OCI-LY7 (cell line): ENCODE measurements around the gene VASP. TPM values are rescaled to one million over a fixed set of nuclear protein-coding genes. Genes with fewer than 3 reads are reported as not detected.

Experiments used
- BruUV-seq: library from RNA; stranded (reverse); fragments of 400-500 nt; replicated peaks from 2 replicates; lab custom pipeline; 2021; lab: Mats Ljungman, UMichigan
- CTCF ChIA-PET: fragments of 300-600 bp; sonication (Branson Sonifier 250); formaldehyde crosslinking; loops from one replicate; lab custom pipeline; 2022; ENCODE audit warnings: antibody characterized with exemption; ENCODE audit not compliant: unreplicated experiment; lab: Charles Lee
- POLR2A ChIA-PET: fragments of 300-600 bp; sonication (Branson Sonifier 250); formaldehyde crosslinking; loops from one replicate; lab custom pipeline; 2022; ENCODE audit warnings: antibody characterized with exemption; lab: Charles Lee
- DNase-seq: peaks from one replicate; pipeline ENCODE4 v3.0.0-alpha.2; 2015; ENCODE audit warnings: low spot score
- H2AFZ ChIP-seq: fragments of 200-600 bp; sonication (generic), shearing (Covaris generic); 2 replicates; pipeline ENCODE4 v1.6.1; 2014; ENCODE audit warnings: mild to moderate bottlenecking, antibody characterized with exemption, low read length, moderate library complexity
- H3K27ac ChIP-seq: fragments of 200-600 bp; sonication (generic); 2 replicates; pipeline ENCODE4 v1.5.1; 2014; ENCODE audit warnings: mixed run types, low read depth, mild to moderate bottlenecking, moderate library complexity, low read length, inconsistent platforms; ENCODE audit not compliant: poor library complexity, severe bottlenecking
- H3K36me3 ChIP-seq: fragments of 200-600 bp; sonication (generic); 2 replicates; pipeline ENCODE4 v1.6.1; 2014; ENCODE audit warnings: mild to moderate bottlenecking, antibody characterized with exemption, low read length, moderate library complexity, mixed read lengths; ENCODE audit not compliant: insufficient read depth
- H3K4me1 ChIP-seq: fragments of 200-600 bp; sonication (generic); 2 replicates; pipeline ENCODE4 v1.5.1; 2014; ENCODE audit warnings: mild to moderate bottlenecking, low read length; ENCODE audit not compliant: insufficient read depth, poor library complexity, severe bottlenecking
- H3K4me2 ChIP-seq: fragments of 200-600 bp; sonication (generic); 2 replicates; pipeline ENCODE4 v1.6.1; 2014; ENCODE audit warnings: mild to moderate bottlenecking, low read length
- H3K4me3 ChIP-seq: fragments of 200-600 bp; sonication (generic); 2 replicates; pipeline ENCODE4 v1.5.1; 2014; ENCODE audit warnings: mild to moderate bottlenecking, low read depth, low read length; ENCODE audit not compliant: poor library complexity, severe bottlenecking
- H3K79me2 ChIP-seq: fragments of 200-600 bp; sonication (generic); 2 replicates; pipeline ENCODE4 v1.6.1; 2016; ENCODE audit warnings: low read depth, mild to moderate bottlenecking, low read length, moderate library complexity, mixed read lengths; ENCODE audit not compliant: insufficient read depth
- H3K9me2 ChIP-seq: fragments of 200-600 bp; sonication (generic); 2 replicates; pipeline ENCODE4 v1.6.1; 2016; ENCODE audit warnings: mild to moderate bottlenecking, low read length, mixed read lengths; ENCODE audit not compliant: insufficient read depth
- H3K9me3 ChIP-seq: fragments of 200-600 bp; sonication (generic); 2 replicates; pipeline ENCODE4 v1.6.1; 2014; ENCODE audit warnings: mild to moderate bottlenecking, mixed run types, low read length, mixed read lengths
- H4K20me1 ChIP-seq: fragments of 200-600 bp; sonication (generic); 2 replicates; pipeline ENCODE4 v1.6.1; 2014; ENCODE audit warnings: mild to moderate bottlenecking, antibody characterized with exemption, low read length, moderate library complexity, mixed read lengths; ENCODE audit not compliant: insufficient read depth
- EZH2phosphoT487 ChIP-seq: fragments of 200-600 bp; sonication (generic); IDR thresholded peaks from 2 replicates; pipeline ENCODE4 v1.6.1; 2018; ENCODE audit warnings: low read depth, borderline replicate concordance, mild to moderate bottlenecking, mixed run types, antibody characterized with exemption, low read length, moderate library complexity, mixed read lengths
- intact Hi-C: fragments of 100-400 bp; cut with micrococcal nuclease; formaldehyde crosslinking; loops from one replicate; pipeline ENCODE4 v1.10.0; 2022; ENCODE audit not compliant: unreplicated experiment
- total RNA-seq, 2 experiments: library from RNA; depleted of rRNA in 1 of 2; stranded (reverse); fragments of >200 nt in 1 of 2; shearing (Covaris generic) in 1 of 2; gene quantifications; 2 replicates each; pipeline ENCODE4 v1.2.3, GENCODE V29; 2014 to 2022
- TF ChIP-seq, protein P1 (sequence below): fragments of 200-600 bp; sonication (generic); conservative IDR thresholded peaks from 2 replicates; pipeline ENCODE4 v1.5.1; 2014; ENCODE audit warnings: mild to moderate bottlenecking, antibody characterized with exemption, low read length, moderate library complexity, mixed read lengths

Gene VASP
- total RNA-seq, 2 experiments from 2014 or later, result 39.6 to 62.8 TPM

DNA sequence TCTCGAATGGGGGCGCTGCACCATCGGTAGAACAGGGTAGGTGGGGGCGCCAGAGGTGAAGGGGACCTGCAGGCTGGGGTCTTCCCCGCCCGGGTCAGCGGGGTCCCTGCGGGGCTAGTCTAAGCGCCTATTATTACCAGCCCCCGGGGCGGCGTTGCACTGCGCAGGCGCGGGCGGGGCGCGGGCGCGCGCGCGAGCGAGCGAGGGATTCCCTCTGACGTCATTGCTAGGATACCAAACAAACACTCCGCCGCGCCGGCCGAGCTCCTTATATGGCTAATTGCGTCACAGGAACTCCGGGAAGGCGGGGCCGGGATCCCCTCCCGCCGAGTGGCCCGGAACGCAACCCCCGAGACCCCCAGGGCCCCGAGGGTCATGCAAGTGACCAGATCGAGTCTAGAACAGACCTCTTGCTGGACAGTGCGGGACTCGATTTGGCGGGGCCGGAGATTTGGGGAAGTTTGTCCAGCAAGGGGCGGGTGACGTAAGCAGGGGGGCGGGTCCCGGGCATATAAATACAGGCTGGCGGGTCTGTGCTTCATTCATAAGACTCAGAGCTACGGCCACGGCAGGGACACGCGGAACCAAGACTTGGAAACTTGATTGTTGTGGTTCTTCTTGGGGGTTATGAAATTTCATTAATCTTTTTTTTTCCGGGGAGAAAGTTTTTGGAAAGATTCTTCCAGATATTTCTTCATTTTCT lies 39.7 kb upstream of the VASP start, which contains the start of gene FOSB:
TSS of gene FOSB (plus strand) at position 541 of the 703 bp plus-strand sequence. CDS start 591 bp downstream, outside the sequence.
- intact Hi-C loops, result loop anchor here (2.0 kb wide), 1 partner anchor 17 kb away; no protein-coding TSS in a partner anchor
- BruUV-seq, result no TSS peak
- Histone ChIP-seq H3K79me2 (no peaks in the 10 kb centered on the region; the same call in 1 of the 2 replicates), H3K9me3 (no peaks in the 10 kb centered on the region), H4K20me1 (0 out of 2 replicates have a peak, but pooled peaks cover 4% of the 10 kb centered on the region), H3K4me3 (peak within 1 kb of the TSS; percentile 81), H3K27ac (peak within 1 kb of the TSS; percentile 87), H3K4me1 (peaks cover 19% of the 10 kb centered on the region), H3K36me3 (no peaks in the 10 kb centered on the region), H3K4me2 (peak within 1 kb of the TSS; percentile 100), H3K9me2 (no peaks in the 10 kb centered on the region), H2AFZ (peak within 1 kb of the TSS; percentile 74)
- ChIA-PET POLR2A (interaction anchor here (0.6 to 1.6 kb wide), 4 partner anchors 10 to 253 kb away, joined by 3 to 6 read pairs (median 6); no protein-coding TSS in a partner anchor), CTCF (interaction anchor here (2.3 kb wide), 1 partner anchor 11 kb away, joined by 7 read pairs; no protein-coding TSS in a partner anchor)
- no peak for TF ChIP-seq EZH2phosphoT487
- TF ChIP-seq, protein P1, sequence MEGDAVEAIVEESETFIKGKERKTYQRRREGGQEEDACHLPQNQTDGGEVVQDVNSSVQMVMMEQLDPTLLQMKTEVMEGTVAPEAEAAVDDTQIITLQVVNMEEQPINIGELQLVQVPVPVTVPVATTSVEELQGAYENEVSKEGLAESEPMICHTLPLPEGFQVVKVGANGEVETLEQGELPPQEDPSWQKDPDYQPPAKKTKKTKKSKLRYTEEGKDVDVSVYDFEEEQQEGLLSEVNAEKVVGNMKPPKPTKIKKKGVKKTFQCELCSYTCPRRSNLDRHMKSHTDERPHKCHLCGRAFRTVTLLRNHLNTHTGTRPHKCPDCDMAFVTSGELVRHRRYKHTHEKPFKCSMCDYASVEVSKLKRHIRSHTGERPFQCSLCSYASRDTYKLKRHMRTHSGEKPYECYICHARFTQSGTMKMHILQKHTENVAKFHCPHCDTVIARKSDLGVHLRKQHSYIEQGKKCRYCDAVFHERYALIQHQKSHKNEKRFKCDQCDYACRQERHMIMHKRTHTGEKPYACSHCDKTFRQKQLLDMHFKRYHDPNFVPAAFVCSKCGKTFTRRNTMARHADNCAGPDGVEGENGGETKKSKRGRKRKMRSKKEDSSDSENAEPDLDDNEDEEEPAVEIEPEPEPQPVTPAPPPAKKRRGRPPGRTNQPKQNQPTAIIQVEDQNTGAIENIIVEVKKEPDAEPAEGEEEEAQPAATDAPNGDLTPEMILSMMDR, result no peak; the same call in none of the 2 replicates
- DNase-seq, result peak; percentile 99

DNA sequence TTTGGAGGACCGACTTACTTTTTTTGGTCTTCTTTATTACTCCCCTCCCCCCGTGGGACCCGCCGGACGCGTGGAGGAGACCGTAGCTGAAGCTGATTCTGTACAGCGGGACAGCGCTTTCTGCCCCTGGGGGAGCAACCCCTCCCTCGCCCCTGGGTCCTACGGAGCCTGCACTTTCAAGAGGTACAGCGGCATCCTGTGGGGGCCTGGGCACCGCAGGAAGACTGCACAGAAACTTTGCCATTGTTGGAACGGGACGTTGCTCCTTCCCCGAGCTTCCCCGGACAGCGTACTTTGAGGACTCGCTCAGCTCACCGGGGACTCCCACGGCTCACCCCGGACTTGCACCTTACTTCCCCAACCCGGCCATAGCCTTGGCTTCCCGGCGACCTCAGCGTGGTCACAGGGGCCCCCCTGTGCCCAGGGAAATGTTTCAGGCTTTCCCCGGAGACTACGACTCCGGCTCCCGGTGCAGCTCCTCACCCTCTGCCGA lies 39.1 kb upstream of the VASP start:
- Histone ChIP-seq H4K20me1 (0 out of 2 replicates have a peak, but pooled peaks cover 4% of the 10 kb centered on the region), H3K4me3 (peak overlapping the region; percentile 81), H3K36me3 (no peaks in the 10 kb centered on the region), H3K9me2 (no peaks in the 10 kb centered on the region), H3K9me3 (no peaks in the 10 kb centered on the region), H3K4me2 (peak overlapping the region; percentile 100), H2AFZ (peak overlapping the region; percentile 14; the same call in 1 of the 2 replicates), H3K4me1 (peaks cover 19% of the 10 kb centered on the region), H3K79me2 (no peaks in the 10 kb centered on the region; the same call in 1 of the 2 replicates), H3K27ac (peak overlapping the region; percentile 87)
- intact Hi-C loops, result loop anchor here (2.0 kb wide), 1 partner anchor 17 kb away; no protein-coding TSS in a partner anchor
- peak; percentile 49 for DNase-seq
- POLR2A ChIA-PET, result interaction anchor here (0.6 to 1.8 kb wide), 4 partner anchors 9 to 96 kb away, joined by 3 to 7 read pairs (median 6); no protein-coding TSS in a partner anchor
- CTCF ChIA-PET, result interaction anchor here (2.3 kb wide), 1 partner anchor 11 kb away, joined by 7 read pairs; no protein-coding TSS in a partner anchor
- TF ChIP-seq, protein P1, result peak; percentile 32; the same call in 1 of the 2 replicates
- no peak for TF ChIP-seq EZH2phosphoT487
- BruUV-seq, result TSS peak; percentile 91
